Stimulated activated CD4-positive, alpha-beta T cell treated with anti-CD3 and anti-CD28 coated beads, TNF-alpha, amount 100 ng/mL, for 1 hour (primary cell): ENCODE data around the gene LY6G5C.
A peak's percentile ranks its signal among the peaks of the same experiment; 100 is the strongest.

Experiments used
- DNase-seq, 3 donors: peaks; one replicate each; pipeline ENCODE4 v3.0.0-alpha.2; 2020; ENCODE audit warnings: low read depth in 3 of 3, low spot score in 1 of 3

The LY6G5C gene

GRCh38 chr6:31691564-31692108, 10.8 kb upstream of the LY6G5C start:
- no peak for DNase-seq

- DNase-seq: no peak
These were observed 10.2 kb upstream of the LY6G5C start for GRCh38 chr6:31691078-31691463.

GRCh38 chr6:31690231-31691077, 9.6 kb upstream of the LY6G5C start:
- no peak for DNase-seq

GRCh38 chr6:31689249-31690110, 8.6 kb upstream of the LY6G5C start:
- no peak for DNase-seq

GRCh38 chr6:31687860-31688693, 7.2 kb upstream of the LY6G5C start:
- no peak for DNase-seq

- no peak for DNase-seq
These were observed 6.5 kb upstream of the LY6G5C start for GRCh38 chr6:31687321-31687720.

- DNase-seq: no peak
These were observed 5.6 kb upstream of the LY6G5C start for GRCh38 chr6:31686483-31686882.

- DNase-seq: no peak
These were observed 2.7 kb upstream of the LY6G5C start for GRCh38 chr6:31683591-31683990.

- peak in 1 of 3 donors; percentile 21 for DNase-seq
These were observed 336 bp upstream of the LY6G5C start for GRCh38 chr6:31681135-31681671.

GRCh38 chr6:31677955-31678354, 2.9 kb downstream of the LY6G5C start:
- DNase-seq: no peak

GRCh38 chr6:31676904-31677303, 4.0 kb downstream of the LY6G5C start:
- no peak for DNase-seq

- DNase-seq: no peak
These were observed 4.5 kb downstream of the LY6G5C start for GRCh38 chr6:31676322-31676903.

- no peak for DNase-seq
These were observed 11.2 kb downstream of the LY6G5C start, which contains the start of gene LY6G5B for GRCh38 chr6:31669676-31670075. Gene LY6G5B, plus strand, starts transcription at chr6:31669976. Its CDS starts 975 bp downstream, at chr6:31670951.

- DNase-seq: no peak
These were observed 14.4 kb downstream of the LY6G5C start for GRCh38 chr6:31666337-31666965.

GRCh38 chr6:31665501-31666336, 15.1 kb downstream of the LY6G5C start, which contains the start of gene CSNK2B:
Gene CSNK2B, plus strand, starts transcription at chr6:31666080. Its CDS starts 752 bp downstream, at chr6:31666832.
- DNase-seq: peak; percentile 90 to 96 (median 94)

- peak; percentile 73 to 75 (median 74) for DNase-seq
These were observed 15.9 kb downstream of the LY6G5C start, which contains the start of gene GPANK1 for GRCh38 chr6:31664790-31665500. Gene GPANK1, minus strand, starts transcription at chr6:31664997. Its CDS starts 519 bp downstream, at chr6:31664478.

- no peak for DNase-seq
These were observed 16.7 kb downstream of the LY6G5C start for GRCh38 chr6:31663961-31664789.
